ENCODE measurements around the gene HIVEP2. TPM values are rescaled to one million over a fixed set of nuclear protein-coding genes. Genes with fewer than 3 reads are reported as not detected.
"Not testable (repeated sequence)": the region's sequence is repeated elsewhere in the genome, so short reads cannot be mapped to it uniquely, and the experiment has no call there.

HIVEP2 gene
- total RNA-seq, 1 experiment from 2014 or later, result 3.2 TPM

DNA sequence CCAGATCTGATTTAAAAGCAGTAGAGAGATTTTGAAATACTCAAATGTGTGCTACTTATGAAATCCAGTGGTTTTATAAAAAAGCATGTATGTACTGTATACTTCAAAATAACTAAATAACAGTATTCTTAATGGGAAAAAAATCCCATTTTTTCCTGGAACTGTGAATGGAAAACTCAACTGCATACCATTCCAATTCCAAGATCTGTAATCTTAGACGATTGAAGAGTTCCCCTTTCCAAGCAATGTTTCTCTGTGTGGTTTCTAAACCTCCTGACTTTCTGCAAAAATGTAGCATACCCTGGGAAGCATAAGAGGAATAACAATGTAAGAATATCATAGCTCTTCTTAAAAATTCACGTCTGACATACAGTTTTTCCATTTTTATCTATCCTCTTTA is 40.3 kb upstream of the HIVEP2 start:
- DNase-seq (ENCODE audit: low spot score), result no peak
- H3K36me3 ChIP-seq (ENCODE audit: insufficient read depth, low read length, poor library complexity, severe bottlenecking), result no peaks in the 10 kb centered on the region
- no TSS peak for BruUV-seq (replicated peaks)
- H3K4me1 ChIP-seq (ENCODE audit: insufficient read depth, low read length, poor library complexity, severe bottlenecking), result no peaks in the 10 kb centered on the region
- H3K27ac ChIP-seq (ENCODE audit: low read depth, low read length, poor library complexity, severe bottlenecking), result no peak overlapping the region
- ChIA-PET CTCF (no interaction called here), POLR2A (ENCODE audit: low non-redundant PET) (no interaction called here)
- TF ChIP-seq EZH2 (IDR thresholded peaks at IDR 0.05; ENCODE audit: borderline replicate concordance, low read depth, low read length, poor library complexity, severe bottlenecking) (no peak), CTCF (conservative IDR thresholded peaks at IDR 0.05; ENCODE audit: low read depth, low read length) (no peak)
- no peaks in the 10 kb centered on the region for H3K9me3 ChIP-seq (ENCODE audit: low read depth, low read length, poor library complexity, severe bottlenecking)
- H3K27me3 ChIP-seq (replicated peaks; ENCODE audit: insufficient read depth, low read depth, low read length, poor library complexity), result no peaks in the 10 kb centered on the region
- H3K4me3 ChIP-seq (ENCODE audit: low read depth, low read length, poor library complexity, severe bottlenecking), result no peak overlapping the region
- intact Hi-C loops (cut with micrococcal nuclease; ENCODE audit: unreplicated experiment), result no loop called here

DNA sequence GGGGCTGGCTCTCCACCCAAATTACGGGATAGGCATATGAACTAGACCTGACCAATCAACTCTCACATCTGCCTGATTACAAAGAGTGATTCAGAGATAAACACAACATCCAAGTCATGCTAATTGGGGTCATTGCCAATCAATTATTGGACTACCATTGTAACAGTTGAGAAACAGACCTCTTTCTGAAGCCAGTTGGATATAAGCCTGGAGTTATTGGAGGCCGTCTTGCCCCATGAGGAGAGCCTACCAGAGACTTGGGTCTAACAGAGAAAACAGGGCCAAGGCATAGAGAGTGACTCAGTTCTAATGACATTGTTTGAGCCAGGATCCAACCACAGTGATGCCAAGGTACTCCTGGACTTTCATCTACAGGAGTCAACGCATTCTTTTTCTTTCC is 39.4 kb upstream of the HIVEP2 start:
- Histone ChIP-seq H3K27ac (ENCODE audit: low read depth, low read length, poor library complexity, severe bottlenecking) (no peak overlapping the region), H3K4me3 (ENCODE audit: low read depth, low read length, poor library complexity, severe bottlenecking) (no peak overlapping the region), H3K36me3 (ENCODE audit: insufficient read depth, low read length, poor library complexity, severe bottlenecking) (no peaks in the 10 kb centered on the region), H3K27me3 (replicated peaks; ENCODE audit: insufficient read depth, low read depth, low read length, poor library complexity) (no peaks in the 10 kb centered on the region), H3K9me3 (ENCODE audit: low read depth, low read length, poor library complexity, severe bottlenecking) (no peaks in the 10 kb centered on the region), H3K4me1 (ENCODE audit: insufficient read depth, low read length, poor library complexity, severe bottlenecking) (no peaks in the 10 kb centered on the region)
- TF ChIP-seq CTCF (conservative IDR thresholded peaks at IDR 0.05; ENCODE audit: low read depth, low read length) (no peak), EZH2 (IDR thresholded peaks at IDR 0.05; ENCODE audit: borderline replicate concordance, low read depth, low read length, poor library complexity, severe bottlenecking) (no peak)
- DNase-seq (ENCODE audit: low spot score), result no peak
- ChIA-PET CTCF (interaction anchor here (0.7 kb wide), 1 partner anchor 247 kb away, joined by 4 read pairs; no protein-coding TSS in a partner anchor), POLR2A (ENCODE audit: low non-redundant PET) (no interaction called here)
- BruUV-seq (replicated peaks), result no TSS peak
- intact Hi-C loops (cut with micrococcal nuclease; ENCODE audit: unreplicated experiment), result no loop called here

DNA sequence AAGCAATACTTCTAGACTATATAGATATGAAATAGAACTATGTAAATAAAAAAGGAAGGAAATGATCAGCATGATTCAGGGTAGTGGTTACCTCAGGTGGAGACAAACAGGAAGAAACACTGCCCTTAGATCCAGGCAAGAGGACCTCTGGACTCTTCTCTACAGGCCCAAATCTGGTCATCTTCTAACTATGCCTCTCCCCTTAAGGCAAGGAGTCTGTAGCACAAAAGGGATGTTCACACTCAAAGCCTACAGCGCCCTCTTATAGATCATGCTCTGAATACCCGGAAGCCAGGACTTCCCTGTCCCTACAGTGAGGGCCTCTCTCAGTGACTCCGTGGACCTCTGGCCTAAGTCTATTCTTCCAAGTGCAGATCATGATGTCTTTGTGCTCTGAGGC is 30.4 kb upstream of the HIVEP2 start:
- BruUV-seq (replicated peaks), result no TSS peak
- no peak for TF ChIP-seq CTCF (conservative IDR thresholded peaks at IDR 0.05; ENCODE audit: low read depth, low read length)
- no peak for TF ChIP-seq EZH2 (IDR thresholded peaks at IDR 0.05; ENCODE audit: borderline replicate concordance, low read depth, low read length, poor library complexity, severe bottlenecking)
- Histone ChIP-seq H3K4me1 (ENCODE audit: insufficient read depth, low read length, poor library complexity, severe bottlenecking) (no peaks in the 10 kb centered on the region), H3K36me3 (ENCODE audit: insufficient read depth, low read length, poor library complexity, severe bottlenecking) (no peaks in the 10 kb centered on the region), H3K9me3 (ENCODE audit: low read depth, low read length, poor library complexity, severe bottlenecking) (no peaks in the 10 kb centered on the region), H3K27me3 (replicated peaks; ENCODE audit: insufficient read depth, low read depth, low read length, poor library complexity) (no peaks in the 10 kb centered on the region), H3K4me3 (ENCODE audit: low read depth, low read length, poor library complexity, severe bottlenecking) (no peak overlapping the region), H3K27ac (ENCODE audit: low read depth, low read length, poor library complexity, severe bottlenecking) (no peak overlapping the region)
- no peak for DNase-seq (ENCODE audit: low spot score)
- intact Hi-C loops (cut with micrococcal nuclease; ENCODE audit: unreplicated experiment), result no loop called here
- CTCF ChIA-PET, result no interaction called here
- POLR2A ChIA-PET (ENCODE audit: low non-redundant PET), result no interaction called here

DNA sequence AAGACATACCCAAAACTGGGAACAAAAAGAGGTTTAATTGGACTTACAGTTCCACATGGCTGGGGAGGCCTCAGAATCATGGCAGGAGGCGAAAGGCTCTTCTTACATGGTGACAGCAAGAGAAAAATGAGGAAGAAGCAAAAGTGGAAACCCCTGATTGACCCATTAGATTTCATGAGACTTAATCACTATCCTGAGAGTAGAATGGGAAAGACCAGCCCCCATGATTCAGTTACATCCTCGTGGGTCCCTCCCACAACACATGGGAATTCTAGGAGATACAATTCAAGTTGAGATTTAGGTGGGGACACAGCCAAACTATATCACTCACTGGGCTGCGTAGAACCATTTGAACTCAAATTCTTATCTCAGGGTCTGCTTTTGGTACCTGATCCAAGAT is 26.0 kb upstream of the HIVEP2 start:
- DNase-seq (ENCODE audit: low spot score); POLR2A ChIA-PET (ENCODE audit: low non-redundant PET); H3K27me3 ChIP-seq (replicated peaks; ENCODE audit: insufficient read depth, low read depth, low read length, poor library complexity); H3K4me1 ChIP-seq (ENCODE audit: insufficient read depth, low read length, poor library complexity, severe bottlenecking); BruUV-seq (replicated peaks); H3K9me3 ChIP-seq (ENCODE audit: low read depth, low read length, poor library complexity, severe bottlenecking); H3K4me3 ChIP-seq (ENCODE audit: low read depth, low read length, poor library complexity, severe bottlenecking); CTCF ChIA-PET; H3K36me3 ChIP-seq (ENCODE audit: insufficient read depth, low read length, poor library complexity, severe bottlenecking); intact Hi-C loops (cut with micrococcal nuclease; ENCODE audit: unreplicated experiment); H3K27ac ChIP-seq (ENCODE audit: low read depth, low read length, poor library complexity, severe bottlenecking): not testable (repeated sequence)

Data from A673 (cell line).